Type B pancreatic cell (in vitro differentiated cells): Measurements from ENCODE around the gene PNLIPRP1. TPM values are rescaled to one million over a fixed set of nuclear protein-coding genes. Genes with fewer than 3 reads are reported as not detected.

Experiments used
- DNase-seq: peaks from one replicate; pipeline ENCODE4 v3.0.0; 2021; ENCODE audit warnings: mixed read lengths; ENCODE audit not compliant: unreplicated experiment; ENCODE audit errors: extremely low spot score
- H3K27ac Mint-ChIP-seq: 2 replicates; pipeline ENCODE4 v1.8.0; 2021; ENCODE audit warnings: mild to moderate bottlenecking, mixed read lengths
- H3K27me3 Mint-ChIP-seq: 2 replicates; pipeline ENCODE4 v1.8.0; 2021; ENCODE audit warnings: mixed read lengths
- H3K36me3 Mint-ChIP-seq: 2 replicates; pipeline ENCODE4 v1.8.0; 2021; ENCODE audit warnings: mixed read lengths
- H3K4me1 Mint-ChIP-seq: one replicate; pipeline ENCODE4 v1.8.0; 2021; ENCODE audit warnings: mixed read lengths; ENCODE audit not compliant: unreplicated experiment
- H3K4me3 Mint-ChIP-seq: 2 replicates; pipeline ENCODE4 v1.8.0; 2021; ENCODE audit warnings: mild to moderate bottlenecking, mixed read lengths
- H3K9me3 Mint-ChIP-seq: 2 replicates; pipeline ENCODE4 v1.8.0; 2021; ENCODE audit warnings: mixed read lengths
- CTCF ChIP-seq: fragments of 200-600 bp; sonication (generic); conservative IDR thresholded peaks from 2 replicates; pipeline ENCODE4 v1.5.0; 2021; ENCODE audit warnings: antibody characterized with exemption, mild to moderate bottlenecking
- total RNA-seq: library from RNA; stranded (reverse); gene quantifications from 2 replicates; pipeline ENCODE4 v1.2.1, GENCODE V29; 2021; ENCODE audit warnings: low replicate concordance

The PNLIPRP1 gene
- total RNA-seq, 1 donor from 2014 or later = not detected

- H3K36me3 Mint-ChIP-seq = no peaks in the 10 kb centered on the region
Measured at GRCh38 chr10:116620423-116621400, 30.0 kb downstream of the PNLIPRP1 start, which contains the start of gene PNLIPRP2. Gene PNLIPRP2, plus strand, starts transcription at chr10:116620953.

DNA sequence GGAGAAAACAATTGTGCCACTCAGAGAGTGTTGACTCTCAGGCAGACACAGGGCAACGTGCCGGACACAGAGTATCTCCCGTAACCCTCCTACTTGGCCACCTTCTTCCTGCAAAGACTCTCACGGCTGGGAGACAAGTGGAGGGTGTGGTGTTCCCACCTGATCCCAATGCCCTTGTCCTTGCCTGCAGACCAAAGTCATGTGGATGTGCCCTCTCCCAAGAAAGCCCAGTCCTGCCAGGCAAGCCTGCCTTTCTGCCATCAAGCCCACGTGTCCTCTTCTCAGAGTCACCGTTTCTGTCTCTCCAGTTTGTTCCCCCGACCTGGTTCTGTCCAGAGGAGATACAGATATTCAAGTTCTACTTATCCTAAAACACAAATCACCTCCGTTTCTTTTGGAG, 30.7 kb downstream of the PNLIPRP1 start:
- no peak for TF ChIP-seq CTCF
- Mint-ChIP-seq H3K4me3 (no peak overlapping the region), H3K36me3 (no peaks in the 10 kb centered on the region)

More at GRCh38 chr10:116620423-116621400, 30.0 kb downstream of the PNLIPRP1 start, which contains the start of gene PNLIPRP2:
- peak within 1 kb of the TSS; percentile 61 for H3K27ac Mint-ChIP-seq
- DNase-seq = no peak
- no peak for TF ChIP-seq CTCF
- peaks cover 22% of the 10 kb centered on the region for H3K27me3 Mint-ChIP-seq
- H3K9me3 Mint-ChIP-seq = no peaks in the 10 kb centered on the region
- H3K4me1 Mint-ChIP-seq = no peaks in the 10 kb centered on the region
- H3K4me3 Mint-ChIP-seq = no peak within 1 kb of the TSS

GRCh38 chr10:116621934-116622655, 31.3 kb downstream of the PNLIPRP1 start:
- TF ChIP-seq CTCF = no peak
- Mint-ChIP-seq H3K9me3 (no peaks in the 10 kb centered on the region), H3K36me3 (no peaks in the 10 kb centered on the region), H3K4me1 (no peaks in the 10 kb centered on the region), H3K27me3 (peaks cover 32% of the 10 kb centered on the region), H3K27ac (no peak overlapping the region), H3K4me3 (no peak overlapping the region)
- no peak for DNase-seq

More for the DNA sequence above, 30.7 kb downstream of the PNLIPRP1 start:
- peaks cover 26% of the 10 kb centered on the region for H3K27me3 Mint-ChIP-seq
- H3K27ac Mint-ChIP-seq = no peak overlapping the region
- H3K4me1 Mint-ChIP-seq = no peaks in the 10 kb centered on the region
- DNase-seq = no peak
- no peaks in the 10 kb centered on the region for H3K9me3 Mint-ChIP-seq

- no peak for TF ChIP-seq CTCF
- Mint-ChIP-seq H3K4me1 (no peaks in the 10 kb centered on the region), H3K36me3 (no peaks in the 10 kb centered on the region), H3K4me3 (no peak overlapping the region), H3K27me3 (peaks cover 46% of the 10 kb centered on the region), H3K9me3 (no peaks in the 10 kb centered on the region), H3K27ac (no peak overlapping the region)
- no peak for DNase-seq
Measured at GRCh38 chr10:116625845-116626244, 35.1 kb downstream of the PNLIPRP1 start.

DNA sequence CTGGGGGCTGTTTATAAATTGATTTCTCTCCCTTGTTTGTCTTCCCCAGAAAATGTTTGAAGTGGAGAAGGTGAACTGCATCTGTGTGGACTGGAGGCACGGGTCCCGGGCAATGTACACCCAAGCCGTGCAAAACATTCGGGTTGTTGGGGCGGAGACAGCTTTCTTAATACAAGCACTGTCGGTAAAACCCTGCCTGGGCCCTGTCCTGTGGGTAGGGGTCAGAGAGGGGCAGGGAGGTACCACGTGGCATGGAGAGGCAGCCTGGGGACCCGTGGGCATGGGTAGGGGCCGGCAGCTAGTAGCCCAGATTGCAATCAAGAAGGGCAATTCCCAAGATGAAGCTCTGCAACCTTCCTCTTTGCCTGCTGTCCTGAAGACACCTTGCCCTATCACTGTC, 36.1 kb downstream of the PNLIPRP1 start:
- TF ChIP-seq CTCF = no peak
- Mint-ChIP-seq H3K36me3 (no peaks in the 10 kb centered on the region), H3K4me3 (peak overlapping the region; percentile 62), H3K9me3 (no peaks in the 10 kb centered on the region), H3K27ac (no peak overlapping the region), H3K27me3 (peaks cover 45% of the 10 kb centered on the region), H3K4me1 (no peaks in the 10 kb centered on the region)
- no peak for DNase-seq
